Activated naive CD4-positive, alpha-beta T cell treated with anti-CD3 and anti-CD28 coated beads, Interleukin-2, amount 10 ng/mL, durations not matched to agents 7 days and 5 days (primary cell): ENCODE measurements around the gene PRDX4.

Experiments used
- CTCF ChIA-PET: fragments of 350-600 bp; sonication (Branson Sonifier 250); formaldehyde crosslinking; loops from one replicate; lab custom pipeline; 2021; ENCODE audit warnings: antibody characterized with exemption; lab: Charles Lee
- DNase-seq: peaks from one replicate; pipeline ENCODE4 v3.0.0-alpha.2; 2020
- H3K27ac Mint-ChIP-seq: one replicate; pipeline ENCODE4 v1.8.0; 2021; ENCODE audit warnings: mild to moderate bottlenecking, moderate library complexity, mixed read lengths
- H3K27me3 Mint-ChIP-seq: one replicate; pipeline ENCODE4 v1.8.0; 2021; ENCODE audit warnings: mild to moderate bottlenecking, mixed read lengths
- H3K36me3 Mint-ChIP-seq: one replicate; pipeline ENCODE4 v1.8.0; 2021; ENCODE audit warnings: mixed read lengths
- H3K4me1 Mint-ChIP-seq: one replicate; pipeline ENCODE4 v1.8.0; 2021; ENCODE audit warnings: mixed read lengths
- H3K4me3 Mint-ChIP-seq: one replicate; pipeline ENCODE4 v1.8.0; 2021; ENCODE audit warnings: mild to moderate bottlenecking, moderate library complexity, mixed read lengths
- H3K9me3 Mint-ChIP-seq: one replicate; pipeline ENCODE4 v1.8.0; 2021; ENCODE audit warnings: mixed read lengths

The PRDX4 gene

GRCh38 chrX:23720117-23720677 is 52.9 kb downstream of the PRDX4 start:
- H3K27ac Mint-ChIP-seq: no peak overlapping the region
- no peak overlapping the region for H3K4me3 Mint-ChIP-seq
- H3K27me3 Mint-ChIP-seq: no peaks in the 10 kb centered on the region
- no peaks in the 10 kb centered on the region for H3K9me3 Mint-ChIP-seq
- CTCF ChIA-PET: no interaction called here
- peaks cover 14% of the 10 kb centered on the region for H3K36me3 Mint-ChIP-seq
- H3K4me1 Mint-ChIP-seq: no peaks in the 10 kb centered on the region
- no peak for DNase-seq

DNA sequence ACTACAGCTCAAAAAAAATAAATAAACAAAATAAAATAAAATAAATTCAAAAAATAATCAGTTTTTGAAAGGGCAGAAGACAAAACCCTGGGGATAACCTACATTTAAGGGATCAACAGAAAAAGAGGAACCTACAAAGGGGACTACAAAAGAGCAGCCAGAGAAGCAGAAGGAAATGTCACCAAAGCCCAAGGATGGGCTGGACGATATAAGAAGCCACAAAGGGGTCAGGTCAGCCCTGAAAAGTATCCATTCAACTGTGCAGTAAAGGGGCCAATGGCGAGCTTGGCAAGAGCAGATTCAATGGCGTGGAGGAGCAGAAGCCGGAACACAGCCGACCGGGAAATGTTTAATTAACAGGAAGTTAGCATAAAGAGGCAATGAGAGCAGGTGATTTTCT is 58.9 kb downstream of the PRDX4 start:
- no peaks in the 10 kb centered on the region for H3K4me1 Mint-ChIP-seq
- H3K27me3 Mint-ChIP-seq: no peaks in the 10 kb centered on the region
- no peak overlapping the region for H3K4me3 Mint-ChIP-seq
- H3K36me3 Mint-ChIP-seq: peaks cover 24% of the 10 kb centered on the region
- DNase-seq: no peak
- H3K9me3 Mint-ChIP-seq: no peaks in the 10 kb centered on the region
- no peak overlapping the region for H3K27ac Mint-ChIP-seq
- CTCF ChIA-PET: interaction anchor here (2.2 kb wide), 1 partner anchor 176 kb away, joined by 7 read pairs; no protein-coding TSS in a partner anchor

GRCh38 chrX:23727206-23727605 is 59.9 kb downstream of the PRDX4 start:
- no peak for DNase-seq
- Mint-ChIP-seq H3K27ac (no peak overlapping the region), H3K4me1 (peaks cover 8% of the 10 kb centered on the region), H3K9me3 (no peaks in the 10 kb centered on the region), H3K36me3 (peaks cover 31% of the 10 kb centered on the region), H3K4me3 (no peak overlapping the region), H3K27me3 (no peaks in the 10 kb centered on the region)
- CTCF ChIA-PET: interaction anchor here (0.9 to 2.2 kb wide), 2 partner anchors 30 to 175 kb away, joined by 3 to 7 read pairs; no protein-coding TSS in a partner anchor

- no peak for DNase-seq
- Mint-ChIP-seq H3K27me3 (no peaks in the 10 kb centered on the region), H3K27ac (no peak overlapping the region), H3K36me3 (peaks cover 27% of the 10 kb centered on the region), H3K4me1 (peaks cover 18% of the 10 kb centered on the region), H3K4me3 (no peak overlapping the region), H3K9me3 (no peaks in the 10 kb centered on the region)
- CTCF ChIA-PET: no interaction called here
Measured at GRCh38 chrX:23729214-23729613, 61.9 kb downstream of the PRDX4 start.

DNA sequence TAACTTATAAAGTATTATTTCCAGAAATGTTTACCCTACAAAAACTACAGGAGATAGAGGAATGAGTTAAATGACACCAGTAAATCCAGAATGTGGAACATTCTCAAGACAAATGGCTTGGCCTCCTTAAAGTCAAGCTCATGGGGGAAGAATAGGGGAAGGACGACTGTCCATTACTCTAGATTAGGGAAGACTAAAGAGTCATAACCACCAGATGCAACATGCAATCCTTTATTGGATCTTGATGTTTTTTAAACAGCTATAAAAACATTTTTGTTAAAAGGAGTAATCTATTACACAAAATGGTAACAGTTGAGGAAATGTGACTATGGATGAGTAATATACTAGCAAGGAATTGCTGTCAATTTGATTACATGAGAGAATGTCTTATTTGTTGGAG is 64.7 kb downstream of the PRDX4 start:
- H3K4me3 Mint-ChIP-seq: no peak overlapping the region
- H3K27ac Mint-ChIP-seq: peak overlapping the region; percentile 70
- H3K27me3 Mint-ChIP-seq: no peaks in the 10 kb centered on the region
- H3K9me3 Mint-ChIP-seq: no peaks in the 10 kb centered on the region
- no peak for DNase-seq
- H3K36me3 Mint-ChIP-seq: peaks cover 21% of the 10 kb centered on the region
- CTCF ChIA-PET: no interaction called here
- H3K4me1 Mint-ChIP-seq: peaks cover 22% of the 10 kb centered on the region

- Mint-ChIP-seq H3K27ac (peak overlapping the region; percentile 80), H3K9me3 (no peaks in the 10 kb centered on the region), H3K27me3 (no peaks in the 10 kb centered on the region), H3K36me3 (peaks cover 20% of the 10 kb centered on the region), H3K4me1 (peaks cover 22% of the 10 kb centered on the region), H3K4me3 (no peak overlapping the region)
- CTCF ChIA-PET: no interaction called here
- no peak for DNase-seq
Measured at GRCh38 chrX:23732704-23733103, 65.4 kb downstream of the PRDX4 start.
